ENCODE measurements around the gene FRY. TPM values are rescaled to one million over a fixed set of nuclear protein-coding genes. Genes with fewer than 3 reads are reported as not detected.
A peak's percentile ranks its signal among the peaks of the same experiment; 100 is the strongest.

Gene FRY
- total and polyA plus RNA-seq, 4 donors, result 6.2 to 31.2 (median 12.7) TPM

GRCh38 chr13:32281096-32281495, 249.5 kb downstream of the FRY start:
- peaks cover 0 to 3% (median 0%) of the 10 kb centered on the region in 4 donors for H3K4me1 ChIP-seq (ENCODE audit: control insufficient read depth in 4 of 4, insufficient read depth in 4 of 4, low read length in 3 of 4)
- H3K27me3 ChIP-seq (ENCODE audit: control insufficient read depth in 4 of 4, insufficient read depth in 4 of 4, low read length in 3 of 4), result no peaks in the 10 kb centered on the region
- peaks cover 6 to 49% (median 32%) of the 10 kb centered on the region in 4 donors for H3K36me3 ChIP-seq (ENCODE audit: control insufficient read depth in 4 of 4, insufficient read depth in 3 of 4, low read depth in 1 of 4, low read length in 3 of 4)
- peak; percentile 35 for TF ChIP-seq SP1 (IDR thresholded peaks at IDR 0.05)
- TF ChIP-seq REST (IDR thresholded peaks at IDR 0.05), result no peak
- TF ChIP-seq NR2F2 (IDR thresholded peaks at IDR 0.05), result no peak
- TF ChIP-seq HNF4A (conservative IDR thresholded peaks at IDR 0.05), result peak; percentile 40 to 71
- no peak for TF ChIP-seq MAX (IDR thresholded peaks at IDR 0.05)
- DNase-seq (ENCODE audit: low spot score), result no peak
- H3K9me3 ChIP-seq (ENCODE audit: control insufficient read depth in 4 of 4, low read length in 3 of 4), result no peaks in the 10 kb centered on the region
- 47% methylated on average over 1 of the region's 1 CpG for WGBS
- no peak overlapping the region for H3K4me3 ChIP-seq (ENCODE audit: low read depth in 1 of 3, low read length in 3 of 3)
- H3K9ac ChIP-seq (ENCODE audit: low read depth in 1 of 2, low read length in 2 of 2), result no peak overlapping the region
- no peak overlapping the region for H3K27ac ChIP-seq (ENCODE audit: low read depth in 1 of 2, low read length in 2 of 2)

- no peak for TF ChIP-seq FOXA2 (IDR thresholded peaks at IDR 0.05)
- TF ChIP-seq GABPA (IDR thresholded peaks at IDR 0.05 in 1 of 2, conservative IDR thresholded peaks at IDR 0.05 in 1 of 2), result no peak
- Histone ChIP-seq H3K36me3 (ENCODE audit: control insufficient read depth in 4 of 4, insufficient read depth in 3 of 4, low read depth in 1 of 4, low read length in 3 of 4) (peaks cover 3 to 38% (median 21%) of the 10 kb centered on the region in 4 donors), H3K4me1 (ENCODE audit: control insufficient read depth in 4 of 4, insufficient read depth in 4 of 4, low read length in 3 of 4) (peaks cover 0 to 3% (median 0%) of the 10 kb centered on the region in 4 donors), H3K27ac (ENCODE audit: low read depth in 1 of 2, low read length in 2 of 2) (no peak overlapping the region), H3K4me3 (ENCODE audit: low read depth in 1 of 3, low read length in 3 of 3) (no peak overlapping the region), H3K9me3 (ENCODE audit: control insufficient read depth in 4 of 4, low read length in 3 of 4) (no peaks in the 10 kb centered on the region), H3K9ac (ENCODE audit: low read depth in 1 of 2, low read length in 2 of 2) (no peak overlapping the region), H3K27me3 (ENCODE audit: control insufficient read depth in 4 of 4, insufficient read depth in 4 of 4, low read length in 3 of 4) (no peaks in the 10 kb centered on the region)
- DNase-seq (ENCODE audit: low spot score), result no peak
- 91% methylated on average over 2 of the region's 2 CpGs for WGBS
These were observed 250.6 kb downstream of the FRY start for GRCh38 chr13:32282096-32282711.

GRCh38 chr13:32284927-32285632, 253.5 kb downstream of the FRY start:
- 57% methylated on average over 6 of the region's 6 CpGs for WGBS
- TF ChIP-seq RAD21 (IDR thresholded peaks at IDR 0.05) (peak in 1 of 2 donors; percentile 25), YY1 (IDR thresholded peaks at IDR 0.05) (no peak)
- Histone ChIP-seq H3K36me3 (ENCODE audit: control insufficient read depth in 4 of 4, insufficient read depth in 3 of 4, low read depth in 1 of 4, low read length in 3 of 4) (peaks cover 0 to 12% (median 5%) of the 10 kb centered on the region in 4 donors), H3K9me3 (ENCODE audit: control insufficient read depth in 4 of 4, low read length in 3 of 4) (no peaks in the 10 kb centered on the region), H3K4me3 (ENCODE audit: low read depth in 1 of 3, low read length in 3 of 3) (no peak overlapping the region), H3K27ac (ENCODE audit: low read depth in 1 of 2, low read length in 2 of 2) (no peak overlapping the region), H3K4me1 (ENCODE audit: control insufficient read depth in 4 of 4, insufficient read depth in 4 of 4, low read length in 3 of 4) (peaks cover 0 to 3% (median 0%) of the 10 kb centered on the region in 4 donors), H3K27me3 (ENCODE audit: control insufficient read depth in 4 of 4, insufficient read depth in 4 of 4, low read length in 3 of 4) (no peaks in the 10 kb centered on the region), H3K9ac (ENCODE audit: low read depth in 1 of 2, low read length in 2 of 2) (no peak overlapping the region)
- DNase-seq (ENCODE audit: low spot score), result no peak
